ENCODE measurements around the gene AGAP1. TPM values are rescaled to one million over a fixed set of nuclear protein-coding genes. Genes with fewer than 3 reads are reported as not detected.

Gene AGAP1
- total RNA-seq, 1 donor = 10.8 TPM

GRCh38 chr2:236109061-236109460, 615.2 kb downstream of the AGAP1 start:
- H3K4me3 ChIP-seq (ENCODE audit: low read depth, low read length) = no peak overlapping the region
- TF ChIP-seq, protein P1, sequence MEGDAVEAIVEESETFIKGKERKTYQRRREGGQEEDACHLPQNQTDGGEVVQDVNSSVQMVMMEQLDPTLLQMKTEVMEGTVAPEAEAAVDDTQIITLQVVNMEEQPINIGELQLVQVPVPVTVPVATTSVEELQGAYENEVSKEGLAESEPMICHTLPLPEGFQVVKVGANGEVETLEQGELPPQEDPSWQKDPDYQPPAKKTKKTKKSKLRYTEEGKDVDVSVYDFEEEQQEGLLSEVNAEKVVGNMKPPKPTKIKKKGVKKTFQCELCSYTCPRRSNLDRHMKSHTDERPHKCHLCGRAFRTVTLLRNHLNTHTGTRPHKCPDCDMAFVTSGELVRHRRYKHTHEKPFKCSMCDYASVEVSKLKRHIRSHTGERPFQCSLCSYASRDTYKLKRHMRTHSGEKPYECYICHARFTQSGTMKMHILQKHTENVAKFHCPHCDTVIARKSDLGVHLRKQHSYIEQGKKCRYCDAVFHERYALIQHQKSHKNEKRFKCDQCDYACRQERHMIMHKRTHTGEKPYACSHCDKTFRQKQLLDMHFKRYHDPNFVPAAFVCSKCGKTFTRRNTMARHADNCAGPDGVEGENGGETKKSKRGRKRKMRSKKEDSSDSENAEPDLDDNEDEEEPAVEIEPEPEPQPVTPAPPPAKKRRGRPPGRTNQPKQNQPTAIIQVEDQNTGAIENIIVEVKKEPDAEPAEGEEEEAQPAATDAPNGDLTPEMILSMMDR (IDR thresholded peaks at IDR 0.05; ENCODE audit: insufficient read depth, low read depth, low read length) = no peak
- no peak for DNase-seq (ENCODE audit: low read depth)

GRCh38 chr2:236109473-236109872, 615.6 kb downstream of the AGAP1 start:
- no peak overlapping the region for H3K4me3 ChIP-seq (ENCODE audit: low read depth, low read length)
- DNase-seq (ENCODE audit: low read depth) = no peak
- TF ChIP-seq, protein P1 (IDR thresholded peaks at IDR 0.05; ENCODE audit: insufficient read depth, low read depth, low read length) = no peak

DNA sequence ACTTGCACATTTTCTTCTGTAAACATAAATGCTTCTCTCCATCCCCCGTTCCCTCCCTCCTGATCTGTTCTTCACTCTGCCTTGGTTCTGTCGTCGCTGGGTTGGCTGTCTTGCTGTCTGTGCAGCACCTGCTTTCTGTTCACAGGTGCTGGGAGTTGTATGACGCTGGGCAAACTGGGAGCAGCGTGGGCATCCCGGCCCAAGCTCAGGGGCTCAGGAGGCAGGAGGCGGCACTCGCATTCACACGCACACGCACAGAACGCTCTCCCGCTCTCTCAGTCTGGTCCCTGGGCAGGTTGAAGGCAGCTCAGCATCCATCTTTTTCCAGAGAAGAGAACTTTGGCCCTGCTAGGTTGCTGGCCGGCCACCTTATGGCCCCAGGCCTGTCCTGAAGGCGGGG, 618.6 kb downstream of the AGAP1 start:
- no peak overlapping the region for H3K4me3 ChIP-seq (ENCODE audit: low read depth, low read length)
- TF ChIP-seq, protein P1 (IDR thresholded peaks at IDR 0.05; ENCODE audit: insufficient read depth, low read depth, low read length) = no peak
- DNase-seq (ENCODE audit: low read depth) = no peak

GRCh38 chr2:236113425-236113824, 619.6 kb downstream of the AGAP1 start:
- no peak for DNase-seq (ENCODE audit: low read depth)
- TF ChIP-seq, protein P1 (IDR thresholded peaks at IDR 0.05; ENCODE audit: insufficient read depth, low read depth, low read length) = no peak
- H3K4me3 ChIP-seq (ENCODE audit: low read depth, low read length) = no peak overlapping the region

- TF ChIP-seq, protein P1 (IDR thresholded peaks at IDR 0.05; ENCODE audit: insufficient read depth, low read depth, low read length) = no peak
Observed at GRCh38 chr2:236113948-236114347, 620.1 kb downstream of the AGAP1 start.

DNA sequence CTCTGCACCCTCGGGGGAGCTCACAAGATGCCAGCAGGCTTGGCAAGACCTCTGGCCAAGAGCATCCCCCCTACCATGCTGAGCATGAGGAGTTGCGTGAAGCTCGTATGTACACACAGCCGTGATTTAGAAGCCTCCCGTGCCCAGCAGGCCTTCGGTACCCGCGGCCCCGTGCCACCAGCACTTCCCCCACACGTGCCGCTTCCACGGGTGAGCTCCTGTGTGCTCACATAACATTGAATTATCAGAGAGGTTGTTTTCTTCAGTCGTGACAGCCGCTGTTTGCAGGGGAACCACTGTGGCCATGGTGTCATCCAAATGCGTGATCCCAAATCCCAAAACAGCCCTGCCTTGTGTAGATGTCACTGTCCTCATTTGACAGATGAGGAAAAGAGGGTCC, 621.1 kb downstream of the AGAP1 start:
- DNase-seq (ENCODE audit: low read depth) = no peak
- no peak overlapping the region for H3K4me3 ChIP-seq (ENCODE audit: low read depth, low read length)
- TF ChIP-seq, protein P1 (IDR thresholded peaks at IDR 0.05; ENCODE audit: insufficient read depth, low read depth, low read length) = no peak

More at GRCh38 chr2:236113948-236114347, 620.1 kb downstream of the AGAP1 start:
- DNase-seq (ENCODE audit: low read depth) = no peak
- H3K4me3 ChIP-seq (ENCODE audit: low read depth, low read length) = no peak overlapping the region

DNA sequence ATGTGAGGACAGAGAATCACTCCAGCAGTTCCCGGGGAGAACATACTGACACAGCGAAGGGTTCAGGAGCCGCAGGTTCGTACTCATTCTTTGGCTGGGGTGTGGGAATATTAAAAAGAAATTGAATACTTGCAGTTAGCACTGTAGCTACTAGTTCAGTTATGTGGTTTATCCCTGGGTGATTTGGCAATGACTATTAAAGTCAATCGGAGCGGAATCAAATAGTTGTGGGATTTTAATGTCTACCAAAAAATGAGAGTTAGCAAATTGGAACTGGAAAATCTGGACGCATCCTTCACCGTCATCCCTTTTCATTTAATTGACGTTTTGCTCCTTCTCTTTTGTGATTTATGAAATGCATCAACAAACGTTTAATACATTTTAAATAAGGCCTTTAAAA, 623.6 kb downstream of the AGAP1 start:
- no peak overlapping the region for H3K4me3 ChIP-seq (ENCODE audit: low read depth, low read length)
- TF ChIP-seq, protein P1 (IDR thresholded peaks at IDR 0.05; ENCODE audit: insufficient read depth, low read depth, low read length) = no peak
- DNase-seq (ENCODE audit: low read depth) = no peak

Measured in fibroblast of villous mesenchyme (primary cell).